ENCODE results near the gene CHAT. TPM values are rescaled to one million over a fixed set of nuclear protein-coding genes. Genes with fewer than 3 reads are reported as not detected.

Gene CHAT
- total and polyA plus RNA-seq, 9 donors: 0.32 TPM; not detected in 8

DNA sequence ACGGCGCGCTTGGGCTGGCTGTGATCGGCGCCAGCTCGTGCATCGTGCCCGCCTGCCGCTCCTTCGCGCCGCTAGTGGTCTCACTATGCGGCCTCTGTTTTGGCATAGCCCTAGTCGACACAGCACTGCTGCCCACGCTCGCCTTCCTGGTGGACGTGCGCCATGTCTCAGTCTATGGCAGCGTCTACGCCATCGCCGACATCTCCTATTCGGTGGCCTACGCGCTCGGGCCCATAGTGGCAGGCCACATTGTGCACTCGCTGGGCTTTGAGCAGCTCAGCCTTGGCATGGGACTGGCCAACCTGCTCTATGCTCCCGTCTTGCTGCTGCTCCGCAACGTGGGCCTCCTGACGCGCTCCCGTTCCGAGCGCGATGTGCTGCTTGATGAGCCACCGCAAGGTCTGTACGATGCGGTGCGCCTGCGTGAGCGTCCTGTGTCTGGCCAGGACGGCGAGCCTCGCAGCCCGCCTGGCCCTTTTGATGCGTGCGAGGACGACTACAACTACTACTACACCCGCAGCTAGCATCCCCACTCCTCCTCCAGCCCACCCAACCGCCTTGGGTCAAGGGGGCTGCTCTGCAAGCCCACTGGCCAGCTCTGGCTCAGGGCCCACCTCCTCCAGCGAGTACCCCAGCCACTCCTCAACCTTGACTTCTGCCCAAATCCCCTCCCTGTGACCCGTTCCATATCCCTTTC, 1.9 kb upstream of the CHAT start:
- peaks cover 97% of the 10 kb centered on the region for H3K27me3 ChIP-seq (ENCODE audit: control insufficient read depth, insufficient read depth, low read length)
- 4% methylated on average over 51 of the region's 53 CpGs for WGBS (ENCODE audit: insufficient coverage)
- H3K4me1 ChIP-seq (ENCODE audit: control insufficient read depth, insufficient read depth, low read length): peaks cover 18% of the 10 kb centered on the region

DNA sequence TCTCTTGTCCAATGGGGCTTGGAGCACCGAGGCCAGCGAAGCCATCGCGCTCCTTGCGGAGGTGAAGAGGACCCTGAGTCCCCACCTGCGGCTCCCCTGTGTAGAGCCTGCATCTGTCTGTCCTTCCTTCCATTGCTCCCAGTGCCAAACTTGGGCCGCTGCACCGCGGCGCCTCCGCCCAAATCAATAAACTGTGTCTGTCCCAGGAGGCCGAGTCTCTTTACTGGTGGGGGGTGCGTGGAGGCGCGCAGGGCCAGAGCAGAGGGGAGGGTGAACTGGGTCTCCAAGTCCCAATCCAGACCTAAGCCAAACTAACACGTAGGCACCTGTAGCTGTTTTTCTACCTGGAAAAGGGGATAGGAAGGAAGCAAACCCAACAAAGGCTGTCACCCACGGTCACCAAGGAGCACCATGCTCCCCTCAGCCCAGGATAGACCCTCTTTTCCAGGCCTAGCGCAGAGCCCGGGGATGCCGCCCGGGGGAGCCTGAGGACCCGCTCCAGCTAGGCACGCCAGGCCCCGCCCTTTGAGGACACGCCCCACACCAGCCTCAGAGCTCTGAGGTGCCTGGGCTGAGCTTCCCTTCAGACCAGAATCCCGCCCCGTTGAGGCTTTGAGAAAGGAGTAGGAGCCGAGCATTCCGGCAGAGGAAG, 1.2 kb upstream of the CHAT start:
- peaks cover 18% of the 10 kb centered on the region for H3K4me1 ChIP-seq (ENCODE audit: control insufficient read depth, insufficient read depth, low read length)
- no peak overlapping the region for H3K27ac ChIP-seq (ENCODE audit: low read length)
- under 1% methylated on average over 19 of the region's 29 CpGs for WGBS (ENCODE audit: insufficient coverage)
- H3K27me3 ChIP-seq (ENCODE audit: control insufficient read depth, insufficient read depth, low read length): peaks cover 95% of the 10 kb centered on the region
- DNase-seq: no peak
- H3K4me3 ChIP-seq (ENCODE audit: low read length): no peak overlapping the region
- no peaks in the 10 kb centered on the region for H3K9me3 ChIP-seq (replicated peaks; ENCODE audit: control insufficient read depth, low read depth, low read length)
- H3K36me3 ChIP-seq (ENCODE audit: control insufficient read depth, insufficient read depth, low read length): no peaks in the 10 kb centered on the region

More for the DNA sequence above, 1.9 kb upstream of the CHAT start:
- Histone ChIP-seq H3K4me3 (ENCODE audit: low read length) (no peak overlapping the region), H3K36me3 (ENCODE audit: control insufficient read depth, insufficient read depth, low read length) (no peaks in the 10 kb centered on the region), H3K9me3 (replicated peaks; ENCODE audit: control insufficient read depth, low read depth, low read length) (no peaks in the 10 kb centered on the region), H3K27ac (ENCODE audit: low read length) (no peak overlapping the region)
- no peak for DNase-seq

DNA sequence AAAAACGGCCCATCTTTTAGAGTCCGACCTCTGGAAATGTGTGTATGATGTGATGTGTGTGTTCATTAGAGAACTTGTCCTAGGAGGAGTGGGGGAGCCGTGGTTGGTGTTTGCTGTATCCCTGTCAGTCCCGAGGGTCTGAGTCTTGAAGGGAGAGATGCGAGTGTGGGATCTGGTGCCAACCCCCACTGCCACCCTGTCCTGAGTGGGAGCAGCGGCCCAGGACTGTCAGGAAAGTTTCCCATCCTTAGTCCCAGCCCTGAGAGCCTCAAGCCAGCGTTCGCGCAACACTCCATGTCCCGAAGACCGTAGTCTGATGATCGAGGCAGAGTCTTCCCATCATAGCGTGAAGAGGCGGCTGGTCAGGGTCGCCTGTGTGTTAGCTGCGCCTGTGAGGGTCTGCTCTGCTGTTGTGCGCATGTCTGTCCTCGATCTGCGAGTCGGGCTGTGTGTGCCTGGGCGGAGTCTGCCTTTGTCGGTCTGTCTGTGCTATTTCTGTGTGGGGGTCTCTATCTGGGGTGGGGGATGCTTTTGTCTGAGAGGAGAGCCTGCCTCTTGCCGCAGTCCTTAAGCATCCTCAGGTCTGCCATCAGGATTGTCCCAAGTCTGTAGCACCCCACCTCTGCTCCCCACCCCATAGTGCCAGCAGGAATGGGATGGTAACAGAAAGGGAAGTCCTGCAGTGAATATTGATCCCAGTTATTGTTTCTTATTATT, 514 bp upstream of the CHAT start:
- no peak overlapping the region for H3K4me3 ChIP-seq (ENCODE audit: low read length)
- DNase-seq: no peak
- 1% methylated on average over 15 of the region's 23 CpGs for WGBS (ENCODE audit: insufficient coverage)
- H3K4me1 ChIP-seq (ENCODE audit: control insufficient read depth, insufficient read depth, low read length): peaks cover 18% of the 10 kb centered on the region
- no peaks in the 10 kb centered on the region for H3K9me3 ChIP-seq (replicated peaks; ENCODE audit: control insufficient read depth, low read depth, low read length)
- no peak overlapping the region for H3K27ac ChIP-seq (ENCODE audit: low read length)
- H3K27me3 ChIP-seq (ENCODE audit: control insufficient read depth, insufficient read depth, low read length): peaks cover 89% of the 10 kb centered on the region
- no peaks in the 10 kb centered on the region for H3K36me3 ChIP-seq (ENCODE audit: control insufficient read depth, insufficient read depth, low read length)

DNA sequence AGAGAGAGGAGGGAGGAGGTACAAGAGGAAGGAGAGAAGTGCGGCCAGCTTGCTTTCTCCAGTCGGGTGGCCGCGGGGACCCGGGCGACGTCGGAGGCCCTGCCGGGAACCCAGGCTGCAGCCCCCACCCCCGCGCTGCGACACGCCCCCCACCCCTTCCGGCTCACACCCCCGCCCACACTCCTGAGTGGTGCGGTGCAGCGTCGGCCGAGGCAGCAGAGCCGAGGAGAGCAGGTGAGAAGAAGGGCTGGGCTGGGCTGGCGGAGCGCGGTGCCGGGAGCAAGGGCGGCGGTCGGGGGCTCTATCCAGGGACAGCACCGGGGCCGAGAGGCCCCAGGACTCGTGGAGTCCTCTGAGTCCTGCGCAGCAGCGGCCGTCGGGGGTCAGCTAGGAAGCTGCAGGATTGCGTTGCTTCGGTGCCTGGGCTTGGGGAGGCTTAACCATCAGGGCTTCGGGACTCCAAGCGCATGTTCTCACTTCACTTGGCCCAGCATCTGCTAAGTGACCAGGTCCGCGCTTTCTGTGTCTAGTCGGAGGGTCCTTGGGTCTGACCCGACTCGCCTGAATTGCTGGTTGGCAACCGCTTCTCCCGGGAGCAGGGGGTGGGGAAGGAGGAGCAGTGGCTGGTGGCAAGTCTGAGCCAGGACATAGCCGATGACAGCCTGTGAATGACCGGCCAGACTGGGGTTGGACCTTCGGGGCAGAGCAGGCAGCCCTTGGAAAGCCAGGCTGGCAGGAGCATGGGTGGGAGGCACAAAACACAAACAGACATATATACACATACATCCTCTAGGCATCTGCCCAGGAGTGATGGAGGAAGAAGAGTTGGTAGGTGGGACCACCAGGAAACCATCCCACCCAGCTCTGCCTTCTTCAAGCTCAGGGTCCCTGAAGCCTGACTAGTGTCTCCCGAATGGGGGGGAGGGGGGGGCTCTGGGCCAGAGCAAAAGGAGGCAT, 683 bp downstream of the CHAT start:
- H3K27ac ChIP-seq (ENCODE audit: low read length): no peak overlapping the region
- H3K4me1 ChIP-seq (ENCODE audit: control insufficient read depth, insufficient read depth, low read length): peaks cover 12% of the 10 kb centered on the region
- DNase-seq: no peak
- H3K4me3 ChIP-seq (ENCODE audit: low read length): no peak overlapping the region
- WGBS (ENCODE audit: insufficient coverage): 3% methylated on average over 25 of the region's 49 CpGs
- no peaks in the 10 kb centered on the region for H3K9me3 ChIP-seq (replicated peaks; ENCODE audit: control insufficient read depth, low read depth, low read length)
- H3K36me3 ChIP-seq (ENCODE audit: control insufficient read depth, insufficient read depth, low read length): no peaks in the 10 kb centered on the region
- peaks cover 82% of the 10 kb centered on the region for H3K27me3 ChIP-seq (ENCODE audit: control insufficient read depth, insufficient read depth, low read length)

GRCh38 chr10:49615213-49615612, 1.4 kb downstream of the CHAT start:
- 53% methylated on average over 4 of the region's 5 CpGs for WGBS (ENCODE audit: insufficient coverage)
- Histone ChIP-seq H3K36me3 (ENCODE audit: control insufficient read depth, insufficient read depth, low read length) (no peaks in the 10 kb centered on the region), H3K27me3 (ENCODE audit: control insufficient read depth, insufficient read depth, low read length) (peaks cover 79% of the 10 kb centered on the region), H3K4me1 (ENCODE audit: control insufficient read depth, insufficient read depth, low read length) (peaks cover 10% of the 10 kb centered on the region), H3K4me3 (ENCODE audit: low read length) (no peak overlapping the region), H3K27ac (ENCODE audit: low read length) (no peak overlapping the region), H3K9me3 (replicated peaks; ENCODE audit: control insufficient read depth, low read depth, low read length) (no peaks in the 10 kb centered on the region)
- no peak for DNase-seq

DNA sequence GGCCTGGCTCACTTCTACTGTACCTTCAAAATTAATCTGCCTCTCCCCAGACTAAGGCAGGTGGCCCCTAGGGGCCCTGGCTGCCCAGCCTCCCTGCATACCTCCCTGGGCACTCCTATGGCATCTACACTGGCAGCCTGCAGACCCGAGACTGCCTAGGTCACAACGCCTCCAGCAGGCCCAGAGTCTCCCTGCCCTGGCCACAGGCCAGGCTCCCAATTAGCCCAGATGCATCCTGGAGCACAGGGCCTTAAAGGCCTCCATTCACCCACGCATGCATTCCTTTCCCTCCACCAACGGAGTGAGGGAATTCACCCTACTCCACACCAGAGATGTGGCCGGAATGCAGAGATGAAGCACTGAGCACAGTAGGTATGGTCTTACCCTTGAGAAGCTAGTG, 1.9 kb downstream of the CHAT start:
- H3K36me3 ChIP-seq (ENCODE audit: control insufficient read depth, insufficient read depth, low read length): no peaks in the 10 kb centered on the region
- 71% methylated on average over 2 of the region's 5 CpGs for WGBS (ENCODE audit: insufficient coverage)
- DNase-seq: no peak
- no peaks in the 10 kb centered on the region for H3K9me3 ChIP-seq (replicated peaks; ENCODE audit: control insufficient read depth, low read depth, low read length)
- H3K4me3 ChIP-seq (ENCODE audit: low read length): no peak overlapping the region
- peaks cover 10% of the 10 kb centered on the region for H3K4me1 ChIP-seq (ENCODE audit: control insufficient read depth, insufficient read depth, low read length)
- peaks cover 74% of the 10 kb centered on the region for H3K27me3 ChIP-seq (ENCODE audit: control insufficient read depth, insufficient read depth, low read length)
- H3K27ac ChIP-seq (ENCODE audit: low read length): no peak overlapping the region

- H3K9me3 ChIP-seq (replicated peaks; ENCODE audit: control insufficient read depth, low read depth, low read length): no peaks in the 10 kb centered on the region
- WGBS (ENCODE audit: insufficient coverage): 65% methylated on average over 2 of the region's 6 CpGs
- H3K4me3 ChIP-seq (ENCODE audit: low read length): no peak overlapping the region
- H3K36me3 ChIP-seq (ENCODE audit: control insufficient read depth, insufficient read depth, low read length): no peaks in the 10 kb centered on the region
- H3K27ac ChIP-seq (ENCODE audit: low read length): no peak overlapping the region
- H3K27me3 ChIP-seq (ENCODE audit: control insufficient read depth, insufficient read depth, low read length): peaks cover 67% of the 10 kb centered on the region
- peaks cover 1% of the 10 kb centered on the region for H3K4me1 ChIP-seq (ENCODE audit: control insufficient read depth, insufficient read depth, low read length)
- no peak for DNase-seq
These were observed 2.7 kb downstream of the CHAT start for GRCh38 chr10:49616421-49617101.

- Histone ChIP-seq H3K27me3 (ENCODE audit: control insufficient read depth, insufficient read depth, low read length) (peaks cover 61% of the 10 kb centered on the region), H3K4me3 (ENCODE audit: low read length) (no peak overlapping the region), H3K36me3 (ENCODE audit: control insufficient read depth, insufficient read depth, low read length) (no peaks in the 10 kb centered on the region), H3K9me3 (replicated peaks; ENCODE audit: control insufficient read depth, low read depth, low read length) (no peaks in the 10 kb centered on the region), H3K27ac (ENCODE audit: low read length) (no peak overlapping the region), H3K4me1 (ENCODE audit: control insufficient read depth, insufficient read depth, low read length) (no peaks in the 10 kb centered on the region)
- 69% methylated on average over 3 of the region's 7 CpGs for WGBS (ENCODE audit: insufficient coverage)
- no peak for DNase-seq
These were observed 3.5 kb downstream of the CHAT start for GRCh38 chr10:49617121-49618020.

GRCh38 chr10:49618821-49619220, 5.0 kb downstream of the CHAT start:
- no peak for DNase-seq
- Histone ChIP-seq H3K27me3 (ENCODE audit: control insufficient read depth, insufficient read depth, low read length) (peaks cover 46% of the 10 kb centered on the region), H3K9me3 (replicated peaks; ENCODE audit: control insufficient read depth, low read depth, low read length) (no peaks in the 10 kb centered on the region), H3K27ac (ENCODE audit: low read length) (no peak overlapping the region), H3K36me3 (ENCODE audit: control insufficient read depth, insufficient read depth, low read length) (no peaks in the 10 kb centered on the region), H3K4me1 (ENCODE audit: control insufficient read depth, insufficient read depth, low read length) (no peaks in the 10 kb centered on the region), H3K4me3 (ENCODE audit: low read length) (no peak overlapping the region)
- no CpG with 5 or more reads among the region's 2 CpGs for WGBS (ENCODE audit: insufficient coverage)

Data from muscle of leg (tissue), 11 donors.